GM12878 (cell line): ENCODE results near the gene FBXL3. TPM values are rescaled to one million over a fixed set of nuclear protein-coding genes. Genes with fewer than 3 reads are reported as not detected.

ENCODE experiments used
- ATAC-seq: fragments of 200-7000 bp; cut with Tn5 transposase; 3 replicates; pipeline ENCODE4 v1.9.1; 2020; ENCODE audit warnings: mild to moderate bottlenecking, moderate library complexity
- BruUV-seq: library from RNA; stranded (reverse); fragments of 400-500 nt; replicated peaks from 2 replicates; lab custom pipeline; 2021; lab: Mats Ljungman, UMichigan
- CTCF ChIA-PET: fragments of 300-600 bp; sonication (Branson Sonifier 250); formaldehyde crosslinking; extraction: SDS; loops from one replicate; lab custom pipeline; 2021; ENCODE audit warnings: inconsistent platforms; lab: Yijun Ruan, JAX
- POLR2A ChIA-PET: fragments of 350-600 bp; formaldehyde crosslinking; extraction: SDS; loops from one replicate; lab custom pipeline; 2021; ENCODE audit warnings: inconsistent platforms; lab: Charles Lee
- RAD21 ChIA-PET: fragments of 300-600 bp; sonication (Branson Sonifier 250); formaldehyde crosslinking; loops from one replicate; lab custom pipeline; 2023; ENCODE audit warnings: antibody characterized with exemption; ENCODE audit not compliant: unreplicated experiment; lab: Charles Lee
- SMC1A ChIA-PET: fragments of 300-600 bp; sonication (Branson Sonifier 250); formaldehyde crosslinking; loops from one replicate; lab custom pipeline; 2023; ENCODE audit not compliant: unreplicated experiment, uncharacterized antibody; lab: Charles Lee
- DNase-seq: peaks from one replicate; pipeline ENCODE4 v3.0.0-alpha.2; 2011; ENCODE audit warnings: low read depth, low spot score
- FAIRE-seq: peaks from 3 replicates; lab custom pipeline; 2011; peaks lifted over from hg19 to GRCh38; lab: Jason Lieb, UNC
- H2AFZ ChIP-seq: 2 replicates; pipeline ENCODE4 v1.6.0; 2011; ENCODE audit warnings: low read depth, low read length, control low read depth; ENCODE audit not compliant: control insufficient read depth
- H3K27ac ChIP-seq: 2 replicates; pipeline ENCODE4 v1.5.1; 2011; ENCODE audit warnings: control low read depth; ENCODE audit not compliant: control insufficient read depth, insufficient read depth
- H3K27me3 ChIP-seq, 2 experiments: replicated peaks in 1 of 2; 2 replicates each; pipeline versions ENCODE4 v1.6.0 to v1.6.1; 2011; ENCODE audit warnings: low read length in 1 of 2; ENCODE audit not compliant: control insufficient read depth in 2 of 2, insufficient read depth in 2 of 2
- H3K36me3 ChIP-seq, 2 experiments: 2 replicates each; pipeline ENCODE4 v1.5.1; 2011; ENCODE audit warnings: low read length in 1 of 2; ENCODE audit not compliant: control insufficient read depth in 2 of 2, insufficient read depth in 2 of 2
- H3K4me1 ChIP-seq: 2 replicates; pipeline ENCODE4 v1.6.1; 2011; ENCODE audit warnings: mild to moderate bottlenecking, low read length, moderate library complexity, mixed read lengths; ENCODE audit not compliant: control insufficient read depth, insufficient read depth
- H3K4me2 ChIP-seq: 2 replicates; pipeline ENCODE4 v1.6.0; 2011; ENCODE audit warnings: control low read depth; ENCODE audit not compliant: control insufficient read depth, insufficient read depth
- H3K4me3 ChIP-seq: fragments of 200-600 bp; sonication (generic); 2 replicates; pipeline ENCODE4 v1.5.1; 2016
- H3K79me2 ChIP-seq: 2 replicates; pipeline ENCODE4 v1.6.0; 2011; ENCODE audit warnings: low read length; ENCODE audit not compliant: control insufficient read depth, insufficient read depth
- H3K9ac ChIP-seq: 2 replicates; pipeline ENCODE4 v1.8.0; 2011; ENCODE audit warnings: low read length, control low read depth, mixed read lengths; ENCODE audit not compliant: control insufficient read depth, insufficient read depth
- H3K9me3 ChIP-seq: replicated peaks from 3 replicates; pipeline ENCODE4 v1.5.1; 2011; ENCODE audit warnings: mild to moderate bottlenecking, low read length; ENCODE audit not compliant: control insufficient read depth, insufficient read depth
- H4K20me1 ChIP-seq: 2 replicates; pipeline ENCODE4 v1.6.0; 2011; ENCODE audit not compliant: control insufficient read depth, insufficient read depth
- ATF2 ChIP-seq: IDR thresholded peaks from 2 replicates; pipeline ENCODE4 v1.6.1; 2012; ENCODE audit warnings: low read length, inconsistent platforms
- BCL3 ChIP-seq: IDR thresholded peaks from 2 replicates; pipeline ENCODE4 v1.6.1; 2011; ENCODE audit warnings: borderline replicate concordance, low read depth, mild to moderate bottlenecking, moderate library complexity, low read length; ENCODE audit not compliant: insufficient read depth, poor library complexity, severe bottlenecking
- CHD2 ChIP-seq: IDR thresholded peaks from 2 replicates; pipeline ENCODE4 v1.6.1; 2011; ENCODE audit warnings: low read depth, low read length, improper control_type of control experiment, borderline replicate concordance
- POLR2AphosphoS5 ChIP-seq: IDR thresholded peaks from 2 replicates; pipeline ENCODE4 v1.6.1; 2011; ENCODE audit warnings: mild to moderate bottlenecking, low read length, inconsistent platforms
- RAD51 ChIP-seq: fragments of 450-650 bp; IDR thresholded peaks from 2 replicates; pipeline ENCODE4 v1.6.1; 2016; ENCODE audit warnings: moderate library complexity, mild to moderate bottlenecking, inconsistent platforms
- ZBED1 ChIP-seq: IDR thresholded peaks from 2 replicates; pipeline ENCODE4 v1.6.1; 2016; ENCODE audit warnings: borderline replicate concordance
- WGBS: methylation state at CpG from one replicate; pipeline ENCODE4 v1.1.6; 2016; ENCODE audit warnings: low lambda C conversion rate; ENCODE audit not compliant: insufficient replicate concordance, insufficient coverage; ENCODE audit errors: missing lambda C conversion rate; 5-methylcytosine and 5-hydroxymethylcytosine counted together
- in situ Hi-C: fragments of 300-500 bp; cut with MboI; formaldehyde crosslinking; loops from 9 replicates; pipeline ENCODE4 v1.14.3; 2018; ENCODE audit warnings: mixed read lengths
- intact Hi-C: fragments of 100-400 bp; cut with micrococcal nuclease; formaldehyde crosslinking; loops from one replicate; pipeline ENCODE4 v1.14.2; 2022; ENCODE audit not compliant: unreplicated experiment
- polyA plus RNA-seq, 11 experiments: library from polyadenylated mRNA; depleted of rRNA in 4 of 11; unstranded in 6 of 11; stranded (reverse) in 5 of 11; fragments of >200 nt; fragmentation: Nextera tagmentation in 4 of 11; fragmentation: Illumina TruSeq in 1 of 11; extraction: Ambion mirVana in 4 of 11; extraction: Trizol in 1 of 11; gene quantifications; 1 replicate in 1 of 11; 2 replicates in 10 of 11; pipeline versions ENCODE4 v1.2.1 to v1.2.3, GENCODE V29; 2011 to 2016; ENCODE audit warnings: inconsistent platforms in 2 of 11, missing spikeins in 2 of 11, low read depth in 1 of 11
- total RNA-seq, 4 experiments: library from RNA; depleted of rRNA in 3 of 4; stranded (reverse); fragments of >200 nt in 3 of 4; fragmentation: Illumina TruSeq in 1 of 4; extraction: Trizol in 1 of 4; gene quantifications; 2 replicates each; pipeline versions ENCODE4 v1.2.1 to v1.2.3, GENCODE V29; 2013 to 2021

The FBXL3 gene
- total and polyA plus RNA-seq, 10 of the 15 experiments (the other 5 are each of a cell fraction or from before 2014, with no cell fraction given): 9.0 to 26.4 (median 19.7) TPM

GRCh38 chr13:77047649-77048343 is 20.8 kb upstream of the FBXL3 start:
- POLR2A ChIA-PET: interaction anchor here (0.6 kb wide), 1 partner anchor 22 kb away, joined by 6 read pairs; no protein-coding TSS in a partner anchor
- WGBS: 96% methylated on average over 8 of the region's 8 CpGs
- Histone ChIP-seq H3K4me1 (no peaks in the 10 kb centered on the region), H3K9me3 (no peaks in the 10 kb centered on the region), H3K27ac (no peak overlapping the region)
- no peak for TF ChIP-seq ZBED1
- TF ChIP-seq POLR2AphosphoS5: 0 out of 2 replicates have a peak, but pooled peaks have one; percentile 11
- TF ChIP-seq, all 136 proteins: peak for 1
- Histone ChIP-seq H4K20me1 (no peaks in the 10 kb centered on the region), H2AFZ (no peak overlapping the region), H3K79me2 (no peaks in the 10 kb centered on the region), H3K9ac (no peak overlapping the region), H3K4me2 (no peak overlapping the region), H3K4me3 (no peak overlapping the region), H3K36me3 (peaks cover 1 to 16% of the 10 kb centered on the region in 2 experiments), H3K27me3 (no peaks in the 10 kb centered on the region)
- ChIA-PET SMC1A (interaction anchor here (0.8 kb wide), 1 partner anchor 12 kb away, joined by 3 read pairs; no protein-coding TSS in a partner anchor), RAD21 (no interaction called here), CTCF (interaction anchor here (1.0 kb wide), 1 partner anchor 25 kb away, joined by 3 read pairs; no protein-coding TSS in a partner anchor)
- no peak; the same call in 2 of the 3 replicates for ATAC-seq
- in situ Hi-C loops: no loop called here
- DNase-seq: no peak
- FAIRE-seq: no peak
- no TSS peak for BruUV-seq
- intact Hi-C loops: no loop called here

DNA sequence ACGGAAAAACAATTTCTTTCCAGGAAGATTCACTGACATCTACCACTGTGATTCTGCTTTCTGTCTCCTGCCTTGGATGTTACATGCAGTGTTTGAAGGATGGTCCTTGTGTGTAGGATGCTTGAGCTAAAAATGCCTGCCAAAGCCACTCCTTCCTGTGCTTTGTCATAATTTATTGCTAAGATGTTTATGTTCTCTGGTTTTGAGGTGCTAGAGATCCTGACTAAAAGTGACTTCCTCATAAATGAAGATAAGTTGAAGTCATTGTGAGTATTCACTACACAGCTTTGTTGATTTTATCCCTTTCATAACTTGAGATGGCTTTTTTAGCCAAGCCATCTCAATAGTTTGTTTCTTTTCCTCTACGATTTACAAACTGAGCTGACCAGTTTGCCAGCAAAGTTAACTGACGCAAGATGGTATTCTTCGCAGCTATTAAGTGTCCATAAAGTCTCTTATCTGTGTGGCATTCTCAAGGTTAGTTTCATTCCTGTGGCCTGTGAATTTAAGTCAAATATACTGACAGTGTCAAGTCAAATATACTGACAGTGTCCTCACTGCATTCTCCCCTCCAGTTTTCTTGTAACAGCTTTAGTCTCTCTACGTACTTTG is 15.7 kb upstream of the FBXL3 start:
- Histone ChIP-seq H3K9ac (no peak overlapping the region), H3K79me2 (no peaks in the 10 kb centered on the region), H3K27me3 (no peaks in the 10 kb centered on the region), H4K20me1 (no peaks in the 10 kb centered on the region), H3K36me3 (peaks cover 1 to 10% of the 10 kb centered on the region in 2 experiments), H3K4me2 (no peak overlapping the region), H3K27ac (no peak overlapping the region), H3K9me3 (no peaks in the 10 kb centered on the region), H2AFZ (no peak overlapping the region), H3K4me3 (no peak overlapping the region), H3K4me1 (no peaks in the 10 kb centered on the region)
- TF ChIP-seq POLR2AphosphoS5: 0 out of 2 replicates have a peak, but pooled peaks have one; percentile 20
- TF ChIP-seq BCL3: peak; percentile 10
- TF ChIP-seq CHD2: no peak
- no peak for TF ChIP-seq RAD51
- TF ChIP-seq ATF2: no peak
- CTCF ChIA-PET: interaction anchor here (0.7 to 2.5 kb wide), 4 partner anchors 9 to 459 kb away, joined by 3 to 12 read pairs (median 4); no protein-coding TSS in a partner anchor
- 99% methylated on average over 5 of the region's 5 CpGs for WGBS
- no TSS peak for BruUV-seq
- ATAC-seq (no peak), DNase-seq (no peak), FAIRE-seq (no peak)
- RAD21 ChIA-PET: interaction anchor here (0.9 kb wide), 1 partner anchor 17 kb away, joined by 3 read pairs; no protein-coding TSS in a partner anchor
- intact Hi-C loops (no loop called here), in situ Hi-C loops (no loop called here)
- SMC1A ChIA-PET: interaction anchor here (0.8 to 2.5 kb wide), 8 partner anchors 9 to 90 kb away, joined by 3 to 11 read pairs (median 4); no protein-coding TSS in a partner anchor
- POLR2A ChIA-PET: interaction anchor here (0.7 to 0.9 kb wide), 2 partner anchors 10 to 1366 kb away, joined by 3 read pairs; no protein-coding TSS in a partner anchor
